NCI-H1930 (cell line): ENCODE measurements around the gene CDC42BPB.
A peak's percentile ranks its signal among the peaks of the same experiment; 100 is the strongest.

Experiments
- DNase-seq, 2 experiments: peaks; one replicate each; lab custom pipeline; 2025; lab: John Stamatoyannopoulos, UW

Gene CDC42BPB

GRCh38 chr14:102944448-102945330, 112.7 kb downstream of the CDC42BPB start:
- no peak for DNase-seq

GRCh38 chr14:102943979-102944378, 113.4 kb downstream of the CDC42BPB start:
- no peak for DNase-seq

GRCh38 chr14:102943454-102943853, 113.9 kb downstream of the CDC42BPB start:
- DNase-seq = no peak

- no peak for DNase-seq
These were observed 115.3 kb downstream of the CDC42BPB start for GRCh38 chr14:102942069-102942468.

- DNase-seq = no peak
These were observed 115.8 kb downstream of the CDC42BPB start for GRCh38 chr14:102941419-102942011.

GRCh38 chr14:102940729-102941362, 116.5 kb downstream of the CDC42BPB start:
- no peak for DNase-seq

GRCh38 chr14:102939820-102940561, 117.4 kb downstream of the CDC42BPB start:
- no peak for DNase-seq

GRCh38 chr14:102939329-102939728, 118.0 kb downstream of the CDC42BPB start:
- no peak for DNase-seq

- no peak for DNase-seq
These were observed 119.2 kb downstream of the CDC42BPB start for GRCh38 chr14:102938191-102938590.

- no peak for DNase-seq
These were observed 119.8 kb downstream of the CDC42BPB start for GRCh38 chr14:102937331-102938175.

GRCh38 chr14:102935756-102936155, 121.6 kb downstream of the CDC42BPB start:
- DNase-seq = no peak

- no peak for DNase-seq
These were observed 123.6 kb downstream of the CDC42BPB start for GRCh38 chr14:102933618-102934231.

- no peak for DNase-seq
These were observed 124.7 kb downstream of the CDC42BPB start for GRCh38 chr14:102932484-102933248.

GRCh38 chr14:102931580-102932285, 125.6 kb downstream of the CDC42BPB start:
- DNase-seq = no peak

- no peak for DNase-seq
These were observed 126.4 kb downstream of the CDC42BPB start for GRCh38 chr14:102930753-102931579.

GRCh38 chr14:102930138-102930752, 127.1 kb downstream of the CDC42BPB start:
- peak; percentile 52 to 69 for DNase-seq

- no peak for DNase-seq
These were observed 127.9 kb downstream of the CDC42BPB start for GRCh38 chr14:102929241-102930137.
